HuH-7 (cell line): Measurements from ENCODE around the gene NFE2.
"Not testable (repeated sequence)": the region's sequence is repeated elsewhere in the genome, so short reads cannot be mapped to it uniquely, and the experiment has no call there.

ENCODE experiments used
- DNase-seq: peaks from one replicate; pipeline ENCODE4 v3.0.0; 2011; ENCODE audit warnings: low spot score

Gene NFE2

GRCh38 chr12:54306925-54307741 is 6.3 kb upstream of the NFE2 start:
- DNase-seq = peak; percentile 59

GRCh38 chr12:54304187-54304810 is 3.5 kb upstream of the NFE2 start:
- DNase-seq = peak; percentile 89

- no peak for DNase-seq
Observed at GRCh38 chr12:54303640-54304039, 2.8 kb upstream of the NFE2 start.

- DNase-seq = no peak
Observed at GRCh38 chr12:54301428-54302048, 723 bp upstream of the NFE2 start.

- no peak for DNase-seq
Observed at GRCh38 chr12:54300225-54300731, 537 bp downstream of the NFE2 start.

GRCh38 chr12:54299515-54300224 is 1.1 kb downstream of the NFE2 start:
- DNase-seq = no peak

- no peak for DNase-seq
Observed at GRCh38 chr12:54298904-54299303, 1.9 kb downstream of the NFE2 start.

GRCh38 chr12:54296393-54297099 is 4.3 kb downstream of the NFE2 start:
- DNase-seq = no peak

- no peak for DNase-seq
Observed at GRCh38 chr12:54294953-54295566, 5.8 kb downstream of the NFE2 start.

GRCh38 chr12:54294152-54294952 is 6.5 kb downstream of the NFE2 start:
- DNase-seq = peak; percentile 84

- DNase-seq = no peak
Observed at GRCh38 chr12:54292931-54293241, 7.9 kb downstream of the NFE2 start.

- DNase-seq = no peak
Observed at GRCh38 chr12:54292083-54292930, 8.5 kb downstream of the NFE2 start.

GRCh38 chr12:54287261-54288157 is 13.3 kb downstream of the NFE2 start:
- no peak for DNase-seq

- DNase-seq = no peak
Observed at GRCh38 chr12:54286042-54287030, 14.5 kb downstream of the NFE2 start.

GRCh38 chr12:54285150-54286041 is 15.4 kb downstream of the NFE2 start:
- DNase-seq = no peak

GRCh38 chr12:54284070-54284780 is 16.6 kb downstream of the NFE2 start:
- not testable (repeated sequence) for DNase-seq
